ENCODE data around the gene RRAD.

RRAD gene

GRCh38 chr16:66880288-66881013, 44.9 kb downstream of the RRAD start, which contains the start of gene PDP2:
Gene PDP2, plus strand, starts transcription at chr16:66880515. Its CDS starts 3,770 bp downstream, at chr16:66884285.
- DNase-seq (ENCODE audit: low spot score) = peak; percentile 95

- no peak for DNase-seq (ENCODE audit: low spot score)
Observed at GRCh38 chr16:66878067-66878466, 47.3 kb downstream of the RRAD start.

- DNase-seq (ENCODE audit: low spot score) = no peak
Observed at GRCh38 chr16:66874079-66874775, 51.1 kb downstream of the RRAD start.

GRCh38 chr16:66873685-66874055, 51.7 kb downstream of the RRAD start:
- no peak for DNase-seq (ENCODE audit: low spot score)

GRCh38 chr16:66872943-66873684, 52.2 kb downstream of the RRAD start:
- DNase-seq (ENCODE audit: low spot score) = peak; percentile 80

- no peak for DNase-seq (ENCODE audit: low spot score)
Observed at GRCh38 chr16:66872559-66872942, 52.8 kb downstream of the RRAD start.

GRCh38 chr16:66871840-66872239, 53.5 kb downstream of the RRAD start:
- no peak for DNase-seq (ENCODE audit: low spot score)
